OCI-LY1 (cell line): ENCODE data around the gene TULP4.

Experiments
- H2AFZ ChIP-seq: fragments of 200-600 bp; sonication (generic), shearing (Covaris generic); 2 replicates; pipeline ENCODE4 v1.6.0; 2014; ENCODE audit warnings: antibody characterized with exemption, mild to moderate bottlenecking, low read length
- H3F3A ChIP-seq: fragments of 200-600 bp; sonication (generic), shearing (Covaris generic); 2 replicates; pipeline ENCODE4 v1.6.0; 2014; ENCODE audit warnings: mild to moderate bottlenecking, antibody characterized with exemption, low read length, moderate library complexity; ENCODE audit not compliant: insufficient read depth
- H3K27ac ChIP-seq: fragments of 200-600 bp; sonication (generic); 2 replicates; pipeline ENCODE4 v1.5.1; 2014; ENCODE audit warnings: low read length, mixed run types, mild to moderate bottlenecking, low read depth; ENCODE audit not compliant: poor library complexity, severe bottlenecking
- H3K27me3 ChIP-seq: fragments of 200-600 bp; sonication (generic); 2 replicates; pipeline ENCODE4 v1.6.0; 2014; ENCODE audit warnings: antibody characterized with exemption, mild to moderate bottlenecking, low read length, moderate library complexity; ENCODE audit not compliant: insufficient read depth
- H3K36me3 ChIP-seq: fragments of 200-600 bp; sonication (generic); 2 replicates; pipeline ENCODE4 v1.6.1; 2014; ENCODE audit warnings: mild to moderate bottlenecking, antibody characterized with exemption, low read length, moderate library complexity, mixed read lengths; ENCODE audit not compliant: insufficient read depth
- H3K4me1 ChIP-seq: fragments of 200-600 bp; sonication (generic); 2 replicates; pipeline ENCODE4 v1.5.1; 2014; ENCODE audit warnings: mild to moderate bottlenecking, low read length, moderate library complexity; ENCODE audit not compliant: insufficient read depth, severe bottlenecking
- H3K4me2 ChIP-seq: fragments of 200-600 bp; sonication (generic), shearing (Covaris generic); 2 replicates; pipeline ENCODE4 v1.6.1; 2014; ENCODE audit warnings: low read length
- H3K4me3 ChIP-seq: fragments of 200-600 bp; sonication (generic); 2 replicates; pipeline ENCODE4 v1.5.1; 2014; ENCODE audit warnings: low read length, low read depth, mild to moderate bottlenecking, mixed read lengths; ENCODE audit not compliant: poor library complexity, severe bottlenecking
- H3K79me2 ChIP-seq: fragments of 200-600 bp; shearing (Covaris generic); 2 replicates; pipeline ENCODE4 v1.6.1; 2016; ENCODE audit warnings: mixed run types, low read length, mixed read lengths; ENCODE audit not compliant: insufficient read depth
- H3K9ac ChIP-seq: fragments of 200-600 bp; sonication (generic), shearing (Covaris generic); 2 replicates; pipeline ENCODE4 v1.6.1; 2014; ENCODE audit warnings: mild to moderate bottlenecking, low read length, mixed read lengths
- H3K9me2 ChIP-seq: fragments of 200-600 bp; sonication (generic), shearing (Covaris generic); 2 replicates; pipeline ENCODE4 v1.6.1; 2014; ENCODE audit warnings: low read depth, mild to moderate bottlenecking, low read length, mixed read lengths
- H3K9me3 ChIP-seq: fragments of 200-600 bp; shearing (Covaris generic); 2 replicates; pipeline ENCODE4 v1.6.1; 2014; ENCODE audit warnings: low read length, mixed read lengths
- H4K20me1 ChIP-seq: fragments of 200-600 bp; sonication (generic), shearing (Covaris generic); 2 replicates; pipeline ENCODE4 v1.6.0; 2016; ENCODE audit warnings: mild to moderate bottlenecking, low read length; ENCODE audit not compliant: insufficient read depth
- EZH2 ChIP-seq: fragments of 200-600 bp; sonication (generic), shearing (Covaris generic); IDR thresholded peaks from 2 replicates; pipeline ENCODE4 v1.8.0; 2017; ENCODE audit warnings: borderline replicate concordance, mixed run types, mild to moderate bottlenecking, antibody characterized with exemption, low read length, moderate library complexity, mixed read lengths
- TF ChIP-seq, protein P1 (sequence below): fragments of 200-600 bp; sonication (generic), shearing (Covaris generic); IDR thresholded peaks from 2 replicates; pipeline ENCODE4 v1.5.1; 2017; ENCODE audit warnings: mild to moderate bottlenecking, antibody characterized with exemption, low read length, moderate library complexity, mixed read lengths

The TULP4 gene

DNA sequence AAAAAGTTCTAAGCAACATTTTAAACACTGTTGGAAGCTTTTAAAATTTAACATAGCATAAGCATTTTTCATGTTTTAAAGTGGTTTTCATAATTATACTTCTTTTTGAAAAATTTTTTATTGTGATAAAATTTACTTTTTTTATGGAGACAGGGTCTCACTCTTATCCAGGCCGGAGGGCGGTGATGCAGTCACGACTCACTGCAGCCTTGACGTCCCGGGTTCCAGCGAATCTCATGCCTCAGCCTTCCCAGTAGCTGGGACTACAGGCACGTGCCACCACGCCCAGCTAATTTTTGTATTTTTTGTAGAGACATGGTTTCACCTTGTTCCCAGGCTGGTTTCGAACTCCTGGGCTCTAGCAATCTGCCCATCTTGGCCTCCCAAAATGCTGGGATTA, 46.1 kb upstream of the TULP4 start:
- no peak overlapping the region for H2AFZ ChIP-seq
- peaks cover 44% of the 10 kb centered on the region for H3K36me3 ChIP-seq
- H3K9me3 ChIP-seq = no peaks in the 10 kb centered on the region
- peaks cover 53% of the 10 kb centered on the region for H3K79me2 ChIP-seq
- H4K20me1 ChIP-seq = no peaks in the 10 kb centered on the region
- H3K4me3 ChIP-seq = no peak overlapping the region
- TF ChIP-seq EZH2 = no peak
- TF ChIP-seq, protein P1, sequence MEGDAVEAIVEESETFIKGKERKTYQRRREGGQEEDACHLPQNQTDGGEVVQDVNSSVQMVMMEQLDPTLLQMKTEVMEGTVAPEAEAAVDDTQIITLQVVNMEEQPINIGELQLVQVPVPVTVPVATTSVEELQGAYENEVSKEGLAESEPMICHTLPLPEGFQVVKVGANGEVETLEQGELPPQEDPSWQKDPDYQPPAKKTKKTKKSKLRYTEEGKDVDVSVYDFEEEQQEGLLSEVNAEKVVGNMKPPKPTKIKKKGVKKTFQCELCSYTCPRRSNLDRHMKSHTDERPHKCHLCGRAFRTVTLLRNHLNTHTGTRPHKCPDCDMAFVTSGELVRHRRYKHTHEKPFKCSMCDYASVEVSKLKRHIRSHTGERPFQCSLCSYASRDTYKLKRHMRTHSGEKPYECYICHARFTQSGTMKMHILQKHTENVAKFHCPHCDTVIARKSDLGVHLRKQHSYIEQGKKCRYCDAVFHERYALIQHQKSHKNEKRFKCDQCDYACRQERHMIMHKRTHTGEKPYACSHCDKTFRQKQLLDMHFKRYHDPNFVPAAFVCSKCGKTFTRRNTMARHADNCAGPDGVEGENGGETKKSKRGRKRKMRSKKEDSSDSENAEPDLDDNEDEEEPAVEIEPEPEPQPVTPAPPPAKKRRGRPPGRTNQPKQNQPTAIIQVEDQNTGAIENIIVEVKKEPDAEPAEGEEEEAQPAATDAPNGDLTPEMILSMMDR = no peak
- H3K9me2 ChIP-seq = no peaks in the 10 kb centered on the region
- H3K27ac ChIP-seq = no peak overlapping the region
- no peak overlapping the region for H3K9ac ChIP-seq
- H3F3A ChIP-seq = no peaks in the 10 kb centered on the region
- H3K4me2 ChIP-seq = no peak overlapping the region
- no peaks in the 10 kb centered on the region for H3K27me3 ChIP-seq
- H3K4me1 ChIP-seq = peaks cover 51% of the 10 kb centered on the region

GRCh38 chr6:158268361-158269147, 43.7 kb upstream of the TULP4 start:
- H3K27me3 ChIP-seq = no peaks in the 10 kb centered on the region
- no peak overlapping the region for H2AFZ ChIP-seq
- H3K79me2 ChIP-seq = peaks cover 40% of the 10 kb centered on the region
- no peaks in the 10 kb centered on the region for H4K20me1 ChIP-seq
- TF ChIP-seq, protein P1 = no peak
- no peak for TF ChIP-seq EZH2
- H3K9ac ChIP-seq = no peak overlapping the region
- no peaks in the 10 kb centered on the region for H3K9me3 ChIP-seq
- H3K4me1 ChIP-seq = peaks cover 33% of the 10 kb centered on the region
- H3K4me2 ChIP-seq = no peak overlapping the region
- H3K27ac ChIP-seq = no peak overlapping the region
- no peaks in the 10 kb centered on the region for H3K9me2 ChIP-seq
- no peaks in the 10 kb centered on the region for H3F3A ChIP-seq
- H3K4me3 ChIP-seq = no peak overlapping the region
- H3K36me3 ChIP-seq = peaks cover 56% of the 10 kb centered on the region

DNA sequence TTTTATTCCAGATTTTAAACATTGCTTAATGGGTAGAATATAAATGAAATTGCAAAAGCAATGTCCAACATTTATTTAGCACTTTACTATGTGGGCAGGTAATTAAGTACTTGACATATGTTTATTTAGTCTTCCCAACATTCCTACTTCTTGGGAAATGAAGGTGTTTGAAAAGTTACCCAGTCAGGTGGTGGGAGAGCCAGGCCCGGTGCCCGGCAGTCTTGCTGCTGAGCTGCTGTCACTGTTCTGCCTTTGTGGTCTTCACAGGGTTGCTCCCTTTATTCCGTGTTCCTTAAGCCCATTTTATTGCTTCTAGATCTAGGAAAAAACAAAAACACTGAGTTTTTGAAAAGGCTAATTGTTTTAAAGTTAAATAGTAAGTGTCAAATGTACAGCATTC, 42.6 kb upstream of the TULP4 start:
- no peak overlapping the region for H2AFZ ChIP-seq
- no peaks in the 10 kb centered on the region for H4K20me1 ChIP-seq
- no peak overlapping the region for H3K27ac ChIP-seq
- peaks cover 33% of the 10 kb centered on the region for H3K79me2 ChIP-seq
- H3K36me3 ChIP-seq = peaks cover 57% of the 10 kb centered on the region
- H3K4me2 ChIP-seq = no peak overlapping the region
- no peaks in the 10 kb centered on the region for H3K9me2 ChIP-seq
- peaks cover 23% of the 10 kb centered on the region for H3K4me1 ChIP-seq
- H3K9me3 ChIP-seq = no peaks in the 10 kb centered on the region
- no peaks in the 10 kb centered on the region for H3K27me3 ChIP-seq
- H3K9ac ChIP-seq = no peak overlapping the region
- TF ChIP-seq, protein P1 = no peak
- TF ChIP-seq EZH2 = no peak
- H3F3A ChIP-seq = no peaks in the 10 kb centered on the region
- no peak overlapping the region for H3K4me3 ChIP-seq
